ENCODE data around the gene ABCB8.

DNA sequence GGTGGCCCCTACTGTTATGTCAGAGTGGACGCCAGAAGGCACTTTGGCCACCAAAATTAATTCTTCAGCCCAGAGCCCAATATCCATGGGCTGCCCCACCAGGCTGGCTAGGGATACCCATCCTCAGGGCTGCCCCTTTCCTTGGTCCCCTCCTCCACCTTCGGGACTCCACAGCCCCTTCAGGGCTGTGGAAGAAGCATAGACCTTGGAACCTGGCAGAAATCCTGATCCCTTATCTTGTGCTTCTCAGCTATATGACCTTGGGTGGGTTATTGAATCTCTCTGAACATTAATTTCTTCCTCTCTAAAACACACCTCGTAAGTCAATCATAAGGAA lies 55.5 kb downstream of the ABCB8 start:
- TF ChIP-seq POLR2A (IDR thresholded peaks at IDR 0.05) (no peak), POLR2AphosphoS5 (IDR thresholded peaks at IDR 0.05) (no peak)
- TF ChIP-seq, protein P1, sequence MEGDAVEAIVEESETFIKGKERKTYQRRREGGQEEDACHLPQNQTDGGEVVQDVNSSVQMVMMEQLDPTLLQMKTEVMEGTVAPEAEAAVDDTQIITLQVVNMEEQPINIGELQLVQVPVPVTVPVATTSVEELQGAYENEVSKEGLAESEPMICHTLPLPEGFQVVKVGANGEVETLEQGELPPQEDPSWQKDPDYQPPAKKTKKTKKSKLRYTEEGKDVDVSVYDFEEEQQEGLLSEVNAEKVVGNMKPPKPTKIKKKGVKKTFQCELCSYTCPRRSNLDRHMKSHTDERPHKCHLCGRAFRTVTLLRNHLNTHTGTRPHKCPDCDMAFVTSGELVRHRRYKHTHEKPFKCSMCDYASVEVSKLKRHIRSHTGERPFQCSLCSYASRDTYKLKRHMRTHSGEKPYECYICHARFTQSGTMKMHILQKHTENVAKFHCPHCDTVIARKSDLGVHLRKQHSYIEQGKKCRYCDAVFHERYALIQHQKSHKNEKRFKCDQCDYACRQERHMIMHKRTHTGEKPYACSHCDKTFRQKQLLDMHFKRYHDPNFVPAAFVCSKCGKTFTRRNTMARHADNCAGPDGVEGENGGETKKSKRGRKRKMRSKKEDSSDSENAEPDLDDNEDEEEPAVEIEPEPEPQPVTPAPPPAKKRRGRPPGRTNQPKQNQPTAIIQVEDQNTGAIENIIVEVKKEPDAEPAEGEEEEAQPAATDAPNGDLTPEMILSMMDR (IDR thresholded peaks at IDR 0.05) = no peak
